Panc1 (cell line): ENCODE measurements around the gene STPG1. TPM values are rescaled to one million over a fixed set of nuclear protein-coding genes. Genes with fewer than 3 reads are reported as not detected.

Experiments used
- ATAC-seq: fragments of 200-7000 bp; cut with Tn5 transposase; 2 replicates; pipeline ENCODE4 v1.9.1; 2020; ENCODE audit warnings: mild to moderate bottlenecking, moderate library complexity
- BruUV-seq: library from RNA; stranded (reverse); fragments of 400-500 nt; replicated peaks from 2 replicates; lab custom pipeline; 2021; lab: Mats Ljungman, UMichigan
- CTCF ChIA-PET: fragments of 300-600 bp; sonication (Branson Sonifier 250); formaldehyde crosslinking; loops from one replicate; lab custom pipeline; 2022; ENCODE audit warnings: antibody characterized with exemption; lab: Charles Lee
- POLR2A ChIA-PET: fragments of 300-600 bp; sonication (Branson Sonifier 250); formaldehyde crosslinking; loops from one replicate; lab custom pipeline; 2022; ENCODE audit warnings: antibody characterized with exemption; lab: Charles Lee
- DNase-seq: peaks from one replicate; pipeline ENCODE4 v3.0.0-alpha.2; 2010; ENCODE audit warnings: low read depth, low spot score
- H3K27ac ChIP-seq: 2 replicates; pipeline ENCODE4 v1.5.1; 2011; ENCODE audit warnings: mild to moderate bottlenecking, low read length, inconsistent platforms
- H3K27me3 ChIP-seq: fragments of 200-500 bp; sonication (Bioruptor generic); 2 replicates; pipeline ENCODE4 v1.6.0; 2014; ENCODE audit warnings: low read length, inconsistent platforms; ENCODE audit not compliant: control insufficient read depth, insufficient read depth
- H3K36me3 ChIP-seq: fragments of 200-500 bp; sonication (Bioruptor generic); 2 replicates; pipeline ENCODE4 v1.5.1; 2014; ENCODE audit warnings: inconsistent platforms, mild to moderate bottlenecking, low read length, moderate library complexity; ENCODE audit not compliant: control insufficient read depth, insufficient read depth
- H3K4me1 ChIP-seq: 2 replicates; pipeline ENCODE4 v1.5.1; 2011; ENCODE audit warnings: inconsistent platforms, mild to moderate bottlenecking, low read length, moderate library complexity; ENCODE audit not compliant: control insufficient read depth, insufficient read depth
- H3K4me3 ChIP-seq, 2 experiments: 2 replicates each; pipeline ENCODE4 v1.5.1; 2011 to 2012; ENCODE audit warnings: low read depth in 2 of 2, low read length in 2 of 2, mild to moderate bottlenecking in 2 of 2, inconsistent platforms in 1 of 2, moderate library complexity in 1 of 2
- H3K9me3 ChIP-seq: fragments of 200-500 bp; sonication (Bioruptor generic); 2 replicates; pipeline ENCODE4 v1.5.1; 2014; ENCODE audit warnings: low read depth, mild to moderate bottlenecking, inconsistent platforms, low read length, moderate library complexity; ENCODE audit not compliant: control insufficient read depth, insufficient read depth
- CTCF ChIP-seq: fragments of 450-650 bp; IDR thresholded peaks from 2 replicates; pipeline ENCODE4 v1.5.1; 2017; ENCODE audit warnings: mild to moderate bottlenecking
- POLR2AphosphoS5 ChIP-seq: IDR thresholded peaks from 2 replicates; pipeline ENCODE4 v1.6.1; 2012; ENCODE audit warnings: mild to moderate bottlenecking, low read depth, low read length, moderate library complexity
- REST ChIP-seq, 2 experiments: IDR thresholded peaks; 2 replicates each; pipeline ENCODE4 v1.6.1; 2011 to 2012; ENCODE audit warnings: low read depth in 2 of 2, control low read depth in 1 of 2, low read length in 1 of 2, mild to moderate bottlenecking in 1 of 2, moderate library complexity in 1 of 2; ENCODE audit not compliant: insufficient read depth in 1 of 2
- SIN3A ChIP-seq: IDR thresholded peaks from 2 replicates; pipeline ENCODE4 v1.6.1; 2012; ENCODE audit warnings: low read depth, mild to moderate bottlenecking, low read length, moderate library complexity, borderline replicate concordance; ENCODE audit not compliant: insufficient read depth
- TCF7L2 ChIP-seq: IDR thresholded peaks from 2 replicates; pipeline ENCODE4 v1.6.1; 2011; ENCODE audit warnings: mild to moderate bottlenecking, low read depth, low read length, inconsistent platforms
- in situ Hi-C: cut with HindIII; loops from 2 replicates; pipeline ENCODE4 v1.10.0; 2016; ENCODE audit warnings: low sequenced_read_pairs, low pct_unique_long_range_greater_than_20kb
- intact Hi-C: fragments of 100-400 bp; cut with micrococcal nuclease; formaldehyde crosslinking; loops from one replicate; pipeline ENCODE4 v1.10.0; 2022; ENCODE audit not compliant: unreplicated experiment
- total RNA-seq: library from RNA; stranded (reverse); gene quantifications from one replicate; pipeline ENCODE4 v1.2.1, GENCODE V29; 2021; ENCODE audit not compliant: unreplicated experiment

The STPG1 gene
- total RNA-seq, 1 experiment from 2014 or later = 9.9 TPM

GRCh38 chr1:24442764-24443163 is 29.2 kb upstream of the STPG1 start:
- POLR2A ChIA-PET = no interaction called here
- DNase-seq (no peak), ATAC-seq (no peak)
- BruUV-seq = no TSS peak
- in situ Hi-C loops = no loop called here
- CTCF ChIA-PET = interaction anchor here (0.5 kb wide), 1 partner anchor 505 kb away, joined by 4 read pairs; no protein-coding TSS in a partner anchor
- Histone ChIP-seq H3K36me3 (no peaks in the 10 kb centered on the region), H3K27me3 (no peaks in the 10 kb centered on the region), H3K27ac (no peak overlapping the region), H3K4me3 (no peak overlapping the region), H3K4me1 (no peaks in the 10 kb centered on the region), H3K9me3 (no peaks in the 10 kb centered on the region)
- intact Hi-C loops = no loop called here
- no peak for TF ChIP-seq SIN3A

GRCh38 chr1:24441996-24442668 is 28.6 kb upstream of the STPG1 start:
- DNase-seq = no peak
- Histone ChIP-seq H3K27me3 (no peaks in the 10 kb centered on the region), H3K36me3 (no peaks in the 10 kb centered on the region), H3K4me1 (no peaks in the 10 kb centered on the region), H3K9me3 (no peaks in the 10 kb centered on the region), H3K27ac (no peak overlapping the region), H3K4me3 (no peak overlapping the region)
- no TSS peak for BruUV-seq
- TF ChIP-seq POLR2AphosphoS5 (no peak), SIN3A (no peak), REST (IDR thresholded peaks at IDR 0.05; ENCODE audit: insufficient read depth in 1 of 2, low read depth in 2 of 2, low read length in 1 of 2) (no peak), CTCF (no peak), TCF7L2 (no peak)
- no peak for ATAC-seq
- in situ Hi-C loops = no loop called here
- ChIA-PET POLR2A (no interaction called here), CTCF (no interaction called here)
- intact Hi-C loops = no loop called here

GRCh38 chr1:24441480-24441879 is 27.9 kb upstream of the STPG1 start:
- no peak for DNase-seq
- Histone ChIP-seq H3K36me3 (no peaks in the 10 kb centered on the region), H3K4me1 (no peaks in the 10 kb centered on the region), H3K9me3 (no peaks in the 10 kb centered on the region), H3K4me3 (no peak overlapping the region), H3K27ac (no peak overlapping the region), H3K27me3 (no peaks in the 10 kb centered on the region)
- no TSS peak for BruUV-seq
- intact Hi-C loops (no loop called here), in situ Hi-C loops (no loop called here)
- ChIA-PET POLR2A (no interaction called here), CTCF (no interaction called here)
- no peak for ATAC-seq
- no peak for TF ChIP-seq TCF7L2
- no peak for TF ChIP-seq SIN3A
- no peak for TF ChIP-seq CTCF
- TF ChIP-seq POLR2AphosphoS5 = no peak
- TF ChIP-seq REST (IDR thresholded peaks at IDR 0.05; ENCODE audit: insufficient read depth in 1 of 2, low read depth in 2 of 2, low read length in 1 of 2) = no peak
